Activated CD8-positive, alpha-beta memory T cell treated with anti-CD3 and anti-CD28 coated beads for 4 hours (primary cell): ENCODE data around the gene KCTD21.

Experiments
- DNase-seq, 2 donors: peaks; one replicate each; pipeline ENCODE4 v3.0.0-alpha.2; 2020; ENCODE audit warnings: low read depth in 2 of 2

KCTD21 gene

GRCh38 chr11:78200553-78200952, 12.1 kb upstream of the KCTD21 start:
- DNase-seq = no peak

GRCh38 chr11:78200061-78200460, 11.6 kb upstream of the KCTD21 start:
- no peak for DNase-seq

DNA sequence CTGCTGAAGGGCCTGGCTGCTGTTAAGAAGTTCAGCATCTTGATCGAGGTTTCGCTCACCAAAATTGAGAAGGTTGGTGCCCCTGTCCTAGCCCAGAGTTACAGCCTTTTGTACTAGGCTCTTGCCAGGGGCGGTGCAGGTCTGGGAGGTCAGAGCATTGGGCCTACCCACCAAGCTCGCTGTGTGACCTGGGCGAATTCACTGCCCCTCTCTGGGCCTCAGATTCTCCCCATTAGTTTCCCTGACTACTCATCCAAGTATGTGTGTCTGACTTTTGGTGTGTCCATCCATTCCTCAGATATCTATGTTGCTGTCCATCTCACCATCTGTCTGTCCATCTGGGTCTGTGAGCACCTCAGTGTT, 11.2 kb upstream of the KCTD21 start:
- DNase-seq = no peak

- DNase-seq = no peak
These were observed 10.7 kb upstream of the KCTD21 start for GRCh38 chr11:78199015-78199652.

- DNase-seq = no peak
These were observed 9.4 kb upstream of the KCTD21 start for GRCh38 chr11:78197816-78198215.

- no peak for DNase-seq
These were observed 8.2 kb upstream of the KCTD21 start for GRCh38 chr11:78196661-78197091.

GRCh38 chr11:78195917-78196560, 7.6 kb upstream of the KCTD21 start:
- DNase-seq = no peak

GRCh38 chr11:78194490-78194889, 6.1 kb upstream of the KCTD21 start:
- no peak for DNase-seq

DNA sequence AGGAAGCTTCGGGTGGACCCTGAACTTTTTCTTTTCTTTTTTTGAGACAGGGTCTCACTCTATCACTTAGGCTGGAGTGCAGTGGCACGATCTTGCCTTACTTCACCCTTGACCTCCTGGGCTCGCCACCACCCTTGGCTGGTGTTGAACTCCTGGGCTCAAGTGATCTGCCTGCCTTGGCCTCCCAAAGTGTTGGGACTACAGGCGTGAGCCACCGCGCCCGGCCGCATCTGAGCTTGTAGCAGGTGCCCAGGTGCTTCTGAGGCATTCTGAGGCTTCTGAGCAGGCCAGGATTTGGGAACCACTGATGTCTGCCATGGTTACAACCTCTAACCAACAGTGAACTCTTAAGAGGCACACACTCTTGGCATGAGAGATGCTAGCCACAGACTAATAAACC, 5.4 kb upstream of the KCTD21 start:
- no peak for DNase-seq

DNA sequence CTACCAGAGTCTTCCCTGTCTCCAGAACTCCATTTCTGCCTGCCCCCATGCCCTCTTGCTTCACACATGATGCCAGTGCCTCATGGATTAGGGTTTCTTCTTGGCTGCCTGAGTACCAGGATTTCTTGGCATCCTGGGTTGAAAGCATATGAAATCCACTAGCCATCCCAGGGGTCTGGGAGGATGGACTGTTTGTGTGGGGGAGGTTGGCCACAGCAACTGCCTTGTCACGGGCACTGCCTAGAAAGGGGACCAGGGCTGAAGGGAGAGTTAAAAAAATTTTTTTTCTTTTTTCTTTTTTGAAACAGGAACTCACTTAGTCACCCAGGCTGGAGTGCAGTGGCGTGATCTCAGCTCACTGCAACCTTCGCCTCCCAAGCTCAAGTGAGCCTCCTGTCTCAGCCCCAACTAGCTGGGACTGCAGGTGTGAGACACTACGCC, 4.5 kb upstream of the KCTD21 start:
- no peak for DNase-seq

GRCh38 chr11:78192223-78192719, 3.8 kb upstream of the KCTD21 start:
- no peak for DNase-seq

GRCh38 chr11:78190871-78191538, 2.6 kb upstream of the KCTD21 start:
- no peak for DNase-seq

- DNase-seq = no peak
These were observed 1.9 kb upstream of the KCTD21 start for GRCh38 chr11:78190374-78190773.

DNA sequence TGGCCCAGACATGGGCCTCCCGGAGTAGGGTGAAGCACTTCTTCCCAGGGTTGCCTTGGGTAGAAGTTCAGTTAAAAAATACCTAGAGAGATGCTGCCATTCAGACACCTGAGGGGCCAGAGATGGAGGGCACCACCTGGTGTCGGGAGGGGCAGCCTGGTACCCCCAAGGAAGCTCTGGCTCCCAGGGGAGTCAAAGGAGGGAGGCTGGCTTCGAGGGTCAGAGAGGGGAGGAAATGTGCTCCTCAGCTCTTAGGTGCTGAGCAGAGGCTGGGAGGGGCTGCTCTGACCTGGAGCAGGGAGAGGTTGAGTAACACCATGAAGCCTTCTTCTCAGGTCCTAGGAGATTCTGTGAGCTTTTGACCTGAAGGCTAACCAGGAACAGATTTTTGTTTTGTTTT, 1.4 kb upstream of the KCTD21 start:
- no peak for DNase-seq

GRCh38 chr11:78189174-78189724, 823 bp upstream of the KCTD21 start:
- DNase-seq = no peak

GRCh38 chr11:78187366-78188285, 800 bp downstream of the KCTD21 start:
- peak; percentile 61 to 78 for DNase-seq

DNA sequence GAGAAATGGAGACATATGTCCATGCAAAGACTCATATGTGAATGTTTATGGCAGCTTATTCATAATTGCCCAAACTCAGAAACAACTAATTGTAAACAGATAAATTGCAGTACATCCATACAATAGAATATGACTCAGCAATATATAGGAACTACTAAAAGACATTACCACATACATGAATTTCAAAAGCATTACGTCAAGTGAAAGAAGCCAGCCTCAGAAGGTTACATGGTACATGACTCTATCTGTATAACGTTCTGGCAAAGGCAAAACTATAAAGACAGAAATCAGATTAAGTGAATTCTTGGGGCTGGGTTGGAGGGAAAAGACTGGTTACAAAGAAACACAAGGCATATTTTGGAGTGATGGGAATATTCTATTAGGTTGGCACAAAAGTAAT, 7.2 kb downstream of the KCTD21 start:
- DNase-seq = no peak

GRCh38 chr11:78180751-78181150, 7.7 kb downstream of the KCTD21 start:
- no peak for DNase-seq

DNA sequence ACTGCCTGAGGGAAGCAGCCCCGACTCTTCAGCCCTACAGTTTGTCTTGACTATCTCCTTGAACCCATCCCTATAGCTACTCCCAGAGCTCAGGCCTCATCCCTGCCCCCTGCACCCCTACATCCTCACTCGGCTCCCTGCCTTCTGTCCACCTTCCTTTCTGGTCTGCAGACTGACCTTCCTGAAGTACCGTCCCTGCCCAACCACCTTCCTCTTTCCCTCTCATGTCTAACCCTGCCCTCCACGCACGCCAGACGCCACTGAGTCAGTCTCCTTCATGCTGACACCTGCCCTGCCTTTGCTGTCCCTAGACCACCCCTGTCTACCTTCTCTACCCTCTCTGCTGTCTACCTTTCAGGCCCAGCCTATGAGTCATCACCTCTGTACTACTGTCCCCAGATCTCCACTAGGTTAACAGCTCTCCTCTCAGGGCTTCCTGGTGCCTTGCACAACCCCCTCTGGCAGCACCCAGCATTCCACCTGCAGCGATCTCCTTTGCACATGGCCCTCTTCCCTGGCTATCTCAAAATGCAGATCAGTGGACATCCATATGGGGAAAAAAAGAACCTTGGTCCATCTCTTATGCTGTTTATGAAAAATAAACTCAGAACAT, 8.9 kb downstream of the KCTD21 start:
- no peak for DNase-seq

DNA sequence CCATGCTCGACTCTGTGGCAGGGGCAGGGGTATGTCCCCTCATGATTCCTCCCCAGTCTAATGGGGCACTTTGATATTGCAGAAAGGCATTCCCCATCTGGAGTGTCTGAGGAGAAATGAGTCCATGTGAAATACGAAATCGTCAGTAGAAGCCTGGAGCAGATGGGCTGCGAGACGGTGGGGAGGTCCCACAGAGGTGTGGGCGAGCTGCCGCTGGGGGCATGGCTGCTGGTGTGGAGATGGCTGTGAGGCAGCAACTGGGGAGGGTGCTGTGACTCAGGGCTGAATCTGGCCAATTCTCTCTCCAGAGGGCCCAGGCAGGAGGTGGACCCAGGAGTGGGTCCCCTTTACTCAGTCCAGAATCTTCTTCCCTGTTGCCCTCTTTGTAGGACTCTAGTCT, 11.2 kb downstream of the KCTD21 start:
- DNase-seq = no peak

DNA sequence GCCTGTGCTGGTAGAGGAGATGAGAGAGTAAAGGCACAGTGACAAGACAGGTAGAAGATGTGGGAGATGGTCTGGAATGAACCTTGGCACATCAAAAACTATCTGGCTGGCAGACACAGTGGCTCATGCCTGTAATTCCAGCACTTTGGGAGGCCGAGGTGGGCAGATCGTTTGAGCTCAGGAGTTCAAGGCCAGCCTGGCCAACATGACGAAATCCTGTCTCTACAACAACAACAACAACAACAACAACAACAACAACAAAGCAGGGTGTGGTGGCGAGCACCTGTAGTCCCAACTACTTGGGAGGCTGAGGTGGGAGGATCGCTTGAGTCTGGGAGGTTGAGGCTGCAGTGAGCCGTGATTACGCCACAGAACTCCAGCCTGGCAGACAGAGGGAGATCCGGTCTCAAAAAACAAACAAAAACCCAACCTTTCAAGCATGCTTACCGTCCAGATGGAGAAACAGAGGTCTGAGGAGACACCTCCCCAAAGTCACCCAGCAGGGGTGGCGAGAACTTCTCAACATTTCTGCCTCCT, 11.8 kb downstream of the KCTD21 start:
- no peak for DNase-seq
